ENCODE measurements around the gene ADGRD2. TPM values are rescaled to one million over a fixed set of nuclear protein-coding genes. Genes with fewer than 3 reads are reported as not detected.

ADGRD2 gene
- total RNA-seq, 1 experiment from 2014 or later = not detected

- CTCF ChIA-PET = no interaction called here
- BruUV-seq (replicated peaks) = no TSS peak
Measured at GRCh38 chr9:124487260-124488182, 37.3 kb downstream of the ADGRD2 start.

GRCh38 chr9:124488641-124489210 lies 38.5 kb downstream of the ADGRD2 start:
- DNase-seq (ENCODE audit: low spot score) = no peak
- Histone ChIP-seq H3K27me3 (replicated peaks; ENCODE audit: insufficient read depth, low read depth, low read length, poor library complexity) (peaks cover 10% of the 10 kb centered on the region), H3K4me1 (ENCODE audit: insufficient read depth, low read length, poor library complexity, severe bottlenecking) (no peaks in the 10 kb centered on the region), H3K36me3 (ENCODE audit: insufficient read depth, low read length, poor library complexity, severe bottlenecking) (no peaks in the 10 kb centered on the region), H3K9me3 (ENCODE audit: low read depth, low read length, poor library complexity, severe bottlenecking) (no peaks in the 10 kb centered on the region), H3K27ac (ENCODE audit: low read depth, low read length, poor library complexity, severe bottlenecking) (no peak overlapping the region), H3K4me3 (ENCODE audit: low read depth, low read length, poor library complexity, severe bottlenecking) (no peak overlapping the region)
- TF ChIP-seq EZH2 (IDR thresholded peaks at IDR 0.05; ENCODE audit: borderline replicate concordance, low read depth, low read length, poor library complexity, severe bottlenecking) = no peak
- no peak for TF ChIP-seq CTCF (conservative IDR thresholded peaks at IDR 0.05; ENCODE audit: low read depth, low read length)
- BruUV-seq (replicated peaks) = no TSS peak
- POLR2A ChIA-PET (ENCODE audit: low non-redundant PET) = no interaction called here
- CTCF ChIA-PET = no interaction called here
- intact Hi-C loops (cut with micrococcal nuclease; ENCODE audit: unreplicated experiment) = no loop called here

More at GRCh38 chr9:124487260-124488182, 37.3 kb downstream of the ADGRD2 start:
- Histone ChIP-seq H3K27me3 (replicated peaks; ENCODE audit: insufficient read depth, low read depth, low read length, poor library complexity) (peaks cover 10% of the 10 kb centered on the region), H3K9me3 (ENCODE audit: low read depth, low read length, poor library complexity, severe bottlenecking) (no peaks in the 10 kb centered on the region), H3K27ac (ENCODE audit: low read depth, low read length, poor library complexity, severe bottlenecking) (no peak overlapping the region), H3K4me3 (ENCODE audit: low read depth, low read length, poor library complexity, severe bottlenecking) (no peak overlapping the region), H3K36me3 (ENCODE audit: insufficient read depth, low read length, poor library complexity, severe bottlenecking) (no peaks in the 10 kb centered on the region), H3K4me1 (ENCODE audit: insufficient read depth, low read length, poor library complexity, severe bottlenecking) (no peaks in the 10 kb centered on the region)
- intact Hi-C loops (cut with micrococcal nuclease; ENCODE audit: unreplicated experiment) = no loop called here
- POLR2A ChIA-PET (ENCODE audit: low non-redundant PET) = no interaction called here
- no peak for DNase-seq (ENCODE audit: low spot score)
- TF ChIP-seq EZH2 (IDR thresholded peaks at IDR 0.05; ENCODE audit: borderline replicate concordance, low read depth, low read length, poor library complexity, severe bottlenecking) = no peak
- no peak for TF ChIP-seq CTCF (conservative IDR thresholded peaks at IDR 0.05; ENCODE audit: low read depth, low read length)

- no TSS peak for BruUV-seq (replicated peaks)
- POLR2A ChIA-PET (ENCODE audit: low non-redundant PET) = no interaction called here
- no peaks in the 10 kb centered on the region for H3K4me1 ChIP-seq (ENCODE audit: insufficient read depth, low read length, poor library complexity, severe bottlenecking)
- H3K4me3 ChIP-seq (ENCODE audit: low read depth, low read length, poor library complexity, severe bottlenecking) = no peak overlapping the region
- H3K9me3 ChIP-seq (ENCODE audit: low read depth, low read length, poor library complexity, severe bottlenecking) = no peaks in the 10 kb centered on the region
- intact Hi-C loops (cut with micrococcal nuclease; ENCODE audit: unreplicated experiment) = no loop called here
- TF ChIP-seq CTCF (conservative IDR thresholded peaks at IDR 0.05; ENCODE audit: low read depth, low read length) = no peak
- no peak for TF ChIP-seq EZH2 (IDR thresholded peaks at IDR 0.05; ENCODE audit: borderline replicate concordance, low read depth, low read length, poor library complexity, severe bottlenecking)
- peaks cover 10% of the 10 kb centered on the region for H3K27me3 ChIP-seq (replicated peaks; ENCODE audit: insufficient read depth, low read depth, low read length, poor library complexity)
- CTCF ChIA-PET = no interaction called here
- H3K27ac ChIP-seq (ENCODE audit: low read depth, low read length, poor library complexity, severe bottlenecking) = no peak overlapping the region
- no peak for DNase-seq (ENCODE audit: low spot score)
- H3K36me3 ChIP-seq (ENCODE audit: insufficient read depth, low read length, poor library complexity, severe bottlenecking) = no peaks in the 10 kb centered on the region
Measured at GRCh38 chr9:124489222-124489621, 39.0 kb downstream of the ADGRD2 start.

Measured in A673 (cell line).